Measurements from ENCODE around the gene UBL7.

- TF ChIP-seq CTCF (conservative IDR thresholded peaks at IDR 0.05; ENCODE audit: low read length) = no peak
- no peak for TF ChIP-seq EZH2phosphoT487 (IDR thresholded peaks at IDR 0.05; ENCODE audit: borderline replicate concordance, low read depth, low read length)
Measured at GRCh38 chr15:74430510-74430951, 30.4 kb downstream of the UBL7 start.
